Breast epithelium (tissue), 4 donors: ENCODE results near the gene LRRC74B. TPM values are rescaled to one million over a fixed set of nuclear protein-coding genes. Genes with fewer than 3 reads are reported as not detected.

Experiments
- DNase-seq, 2 donors: peaks; one replicate each; pipeline ENCODE4 v3.0.0-alpha.2; 2019; ENCODE audit warnings: low spot score in 2 of 2
- H3K27ac ChIP-seq, 2 donors: fragments of 200-600 bp; sonication (generic) in 1 of 2; one replicate each; pipeline ENCODE4 v1.5.1; 2016 to 2019; ENCODE audit warnings: mild to moderate bottlenecking in 1 of 2
- H3K27me3 ChIP-seq, 2 donors: fragments of 200-600 bp; sonication (generic) in 1 of 2; one replicate each; pipeline versions ENCODE4 v1.5.1 to v1.6.0; 2017 to 2019; ENCODE audit warnings: control low read depth in 1 of 2, mild to moderate bottlenecking in 1 of 2
- H3K36me3 ChIP-seq: fragments of 200-600 bp; one replicate; pipeline ENCODE4 v1.5.1; 2019
- H3K4me1 ChIP-seq, 2 donors: fragments of 200-600 bp; sonication (generic); one replicate each; pipeline ENCODE4 v1.5.1; 2016 to 2019; ENCODE audit warnings: control low read depth in 1 of 2
- H3K4me3 ChIP-seq, 3 donors: fragments of 200-600 bp; sonication (generic); 1 replicate in 2 of 3; 2 replicates in 1 of 3; pipeline ENCODE4 v1.5.1; 2016 to 2019; ENCODE audit warnings: mild to moderate bottlenecking in 3 of 3, moderate library complexity in 2 of 3
- H3K9me3 ChIP-seq, 2 donors: fragments of 200-600 bp; sonication (generic) in 1 of 2; one replicate each; pipeline ENCODE4 v1.5.1; 2016 to 2019; ENCODE audit warnings: control low read depth in 1 of 2
- POLR2A ChIP-seq: fragments of 450-650 bp; IDR thresholded peaks from one replicate; pipeline ENCODE4 v1.6.1; 2016; ENCODE audit warnings: antibody characterized with exemption, mild to moderate bottlenecking, moderate library complexity
- POLR2AphosphoS5 ChIP-seq, 3 donors: sonication (generic); formaldehyde crosslinking; IDR thresholded peaks; one replicate each; pipeline ENCODE4 v1.6.1; 2017; ENCODE audit warnings: antibody characterized with exemption in 3 of 3
- intact Hi-C: fragments of 100-400 bp; cut with DNase I; formaldehyde crosslinking; loops from one replicate; pipeline ENCODE4 v1.15.1; 2023; ENCODE audit warnings: low total_unique reads
- total RNA-seq, 3 donors: library from RNA; depleted of rRNA; stranded (reverse); fragments of >200 nt; gene quantifications; one replicate each; pipeline ENCODE4 v1.1.0, GENCODE V29; 2016
- TF ChIP-seq, protein P1 (sequence below), 3 donors: fragments of 450-650 bp; IDR thresholded peaks; one replicate each; pipeline ENCODE4 v1.5.1; 2016 to 2017; ENCODE audit warnings: antibody characterized with exemption in 3 of 3, mild to moderate bottlenecking in 3 of 3, moderate library complexity in 3 of 3

The LRRC74B gene, protein sequence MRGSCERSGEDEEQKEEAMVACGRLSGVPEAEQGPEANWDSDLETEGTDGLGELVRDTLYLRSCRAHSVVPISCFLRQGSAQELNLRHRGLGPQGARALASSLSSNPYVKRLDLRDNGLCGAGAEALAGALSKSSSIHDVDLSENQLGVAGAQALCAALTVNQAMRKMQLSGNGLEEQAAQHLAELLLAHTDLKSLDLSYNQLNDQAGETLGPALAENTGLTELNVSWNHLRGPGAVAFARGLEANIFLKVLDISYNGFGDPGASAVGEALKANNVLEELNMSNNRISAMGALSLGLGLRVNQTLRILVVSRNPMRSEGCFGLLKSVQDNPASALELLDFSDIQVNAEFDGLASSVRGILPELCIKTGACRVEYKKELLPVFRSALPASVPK
- total RNA-seq = not detected

DNA sequence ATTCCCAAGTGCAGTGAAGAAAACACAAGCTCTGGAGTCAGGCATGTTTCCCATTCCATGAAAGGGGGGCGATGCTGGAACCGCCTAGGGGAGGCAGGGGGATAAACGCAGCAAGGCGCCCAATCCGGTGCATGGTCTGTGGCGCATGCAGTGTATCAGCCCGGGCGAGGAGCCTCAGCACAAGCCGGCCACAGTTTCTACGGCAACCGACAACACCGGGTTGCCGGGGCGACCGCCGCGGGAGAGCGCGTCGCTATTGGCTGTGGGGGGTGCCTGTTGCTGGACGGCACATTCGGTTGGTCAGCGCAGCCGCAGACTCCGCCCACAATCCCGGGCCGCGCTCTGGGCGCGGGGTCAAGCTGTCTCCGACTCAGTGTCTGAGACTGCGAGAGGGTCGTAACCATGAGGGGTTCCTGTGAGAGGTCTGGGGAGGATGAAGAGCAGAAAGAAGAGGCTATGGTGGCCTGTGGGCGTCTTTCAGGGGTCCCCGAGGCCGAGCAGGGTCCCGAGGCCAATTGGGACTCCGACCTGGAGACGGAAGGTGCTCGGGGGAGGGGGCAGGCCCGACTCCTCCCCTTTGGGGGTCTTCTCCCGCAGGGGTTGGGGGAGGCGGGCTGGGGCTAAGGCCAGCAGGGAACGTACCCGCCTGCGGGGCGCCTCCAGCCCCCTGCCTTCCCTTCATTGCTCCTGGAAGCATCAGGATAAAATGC lies at the start of gene LRRC74B:
TSS of gene LRRC74B (plus strand) at position 362 of the 710 bp plus-strand sequence. CDS start at position 403, 41 bp downstream.
- peak; percentile 82 to 91 for DNase-seq
- no peak within 1 kb of the TSS for H3K27ac ChIP-seq
- TF ChIP-seq POLR2A (no peak), POLR2AphosphoS5 (IDR thresholded peaks at IDR 0.05) (no peak)
- TF ChIP-seq, protein P1, sequence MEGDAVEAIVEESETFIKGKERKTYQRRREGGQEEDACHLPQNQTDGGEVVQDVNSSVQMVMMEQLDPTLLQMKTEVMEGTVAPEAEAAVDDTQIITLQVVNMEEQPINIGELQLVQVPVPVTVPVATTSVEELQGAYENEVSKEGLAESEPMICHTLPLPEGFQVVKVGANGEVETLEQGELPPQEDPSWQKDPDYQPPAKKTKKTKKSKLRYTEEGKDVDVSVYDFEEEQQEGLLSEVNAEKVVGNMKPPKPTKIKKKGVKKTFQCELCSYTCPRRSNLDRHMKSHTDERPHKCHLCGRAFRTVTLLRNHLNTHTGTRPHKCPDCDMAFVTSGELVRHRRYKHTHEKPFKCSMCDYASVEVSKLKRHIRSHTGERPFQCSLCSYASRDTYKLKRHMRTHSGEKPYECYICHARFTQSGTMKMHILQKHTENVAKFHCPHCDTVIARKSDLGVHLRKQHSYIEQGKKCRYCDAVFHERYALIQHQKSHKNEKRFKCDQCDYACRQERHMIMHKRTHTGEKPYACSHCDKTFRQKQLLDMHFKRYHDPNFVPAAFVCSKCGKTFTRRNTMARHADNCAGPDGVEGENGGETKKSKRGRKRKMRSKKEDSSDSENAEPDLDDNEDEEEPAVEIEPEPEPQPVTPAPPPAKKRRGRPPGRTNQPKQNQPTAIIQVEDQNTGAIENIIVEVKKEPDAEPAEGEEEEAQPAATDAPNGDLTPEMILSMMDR (IDR thresholded peaks at IDR 0.05) = no peak
- H3K9me3 ChIP-seq = no peaks in the 10 kb centered on the region
- H3K4me1 ChIP-seq = no peaks in the 10 kb centered on the region
- intact Hi-C loops = no loop called here
- H3K36me3 ChIP-seq = no peaks in the 10 kb centered on the region
- no peaks in the 10 kb centered on the region for H3K27me3 ChIP-seq
- peak within 1 kb of the TSS; percentile 21 to 55 (median 45) for H3K4me3 ChIP-seq

DNA sequence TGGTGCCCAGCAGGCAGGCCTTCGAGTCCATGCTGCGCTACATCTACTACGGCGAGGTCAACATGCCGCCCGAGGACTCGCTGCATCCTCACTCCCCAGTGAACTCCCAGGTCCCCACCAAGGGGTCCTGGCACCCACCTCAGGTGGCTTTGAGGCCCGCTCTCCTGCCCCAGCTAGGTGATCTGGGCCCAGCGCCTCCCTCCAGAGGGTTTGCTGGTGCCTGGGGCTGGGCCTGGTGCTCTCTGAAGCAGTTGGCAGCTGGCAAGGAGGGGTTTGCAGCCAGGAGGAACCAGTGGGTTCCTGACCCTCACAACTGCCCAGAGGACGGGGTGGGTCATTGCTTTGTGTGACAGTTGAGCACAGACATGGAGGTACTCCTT lies 49.7 kb upstream of the LRRC74B start:
- intact Hi-C loops = no loop called here
- Histone ChIP-seq H3K4me3 (no peak overlapping the region), H3K27ac (no peak overlapping the region), H3K9me3 (no peaks in the 10 kb centered on the region), H3K4me1 (peaks cover 4 to 14% of the 10 kb centered on the region in 2 donors), H3K27me3 (no peaks in the 10 kb centered on the region), H3K36me3 (no peaks in the 10 kb centered on the region)
- DNase-seq = no peak
- TF ChIP-seq POLR2AphosphoS5 (IDR thresholded peaks at IDR 0.05) = no peak
- TF ChIP-seq, protein P1 (IDR thresholded peaks at IDR 0.05) = no peak
- TF ChIP-seq POLR2A = no peak

DNA sequence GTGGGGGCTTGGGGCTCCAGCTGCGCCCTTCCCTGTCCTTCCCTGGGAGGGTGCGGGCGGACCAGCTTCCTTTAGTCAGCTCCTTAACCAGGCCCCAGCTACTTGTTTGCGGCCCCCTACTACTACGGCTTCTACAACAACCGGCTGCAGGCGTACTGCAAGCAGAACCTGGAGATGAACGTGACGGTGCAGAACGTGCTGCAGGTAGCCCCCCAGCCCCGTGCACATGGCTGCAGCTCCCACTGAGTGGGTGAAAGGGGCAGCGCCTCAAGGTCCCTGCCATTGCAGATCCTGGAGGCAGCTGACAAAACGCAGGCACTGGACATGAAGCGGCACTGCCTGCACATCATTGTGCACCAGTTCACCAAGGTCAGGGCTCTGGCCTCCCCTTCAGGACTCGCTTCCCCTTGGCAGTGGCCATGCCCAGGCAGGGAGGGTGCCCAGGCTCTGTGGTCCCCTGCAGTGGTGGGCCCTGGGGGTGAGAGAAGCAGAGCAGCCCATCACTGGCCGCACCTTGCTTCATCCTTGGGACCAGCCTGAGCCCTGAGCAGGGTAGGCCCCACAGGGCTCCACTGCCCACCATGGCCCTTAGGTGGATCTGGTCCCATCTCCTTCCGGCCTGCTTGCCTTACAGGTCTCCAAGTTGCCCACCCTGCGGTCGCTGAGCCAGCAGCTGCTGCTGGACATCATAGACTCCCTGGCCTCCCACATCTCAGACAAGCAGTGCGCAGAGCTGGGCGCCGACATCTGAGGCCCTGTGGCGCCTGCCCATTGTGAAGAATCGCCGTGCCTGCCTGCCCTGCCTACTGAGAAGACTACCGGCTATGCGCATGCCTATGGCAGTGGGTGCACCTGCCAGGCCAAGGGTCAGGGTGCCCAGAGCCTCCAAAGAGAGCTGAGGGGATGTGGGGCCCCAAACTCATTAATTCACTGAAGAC lies 48.9 kb upstream of the LRRC74B start:
- H3K36me3 ChIP-seq = no peaks in the 10 kb centered on the region
- no peak for DNase-seq
- no peaks in the 10 kb centered on the region for H3K27me3 ChIP-seq
- peaks cover 4 to 14% of the 10 kb centered on the region in 2 donors for H3K4me1 ChIP-seq
- intact Hi-C loops = no loop called here
- no peak overlapping the region for H3K4me3 ChIP-seq
- no peaks in the 10 kb centered on the region for H3K9me3 ChIP-seq
- TF ChIP-seq POLR2AphosphoS5 (IDR thresholded peaks at IDR 0.05) (no peak), POLR2A (no peak)
- TF ChIP-seq, protein P1 (IDR thresholded peaks at IDR 0.05) = no peak
- peak overlapping the region in 1 of 2 donors; percentile 12 for H3K27ac ChIP-seq

DNA sequence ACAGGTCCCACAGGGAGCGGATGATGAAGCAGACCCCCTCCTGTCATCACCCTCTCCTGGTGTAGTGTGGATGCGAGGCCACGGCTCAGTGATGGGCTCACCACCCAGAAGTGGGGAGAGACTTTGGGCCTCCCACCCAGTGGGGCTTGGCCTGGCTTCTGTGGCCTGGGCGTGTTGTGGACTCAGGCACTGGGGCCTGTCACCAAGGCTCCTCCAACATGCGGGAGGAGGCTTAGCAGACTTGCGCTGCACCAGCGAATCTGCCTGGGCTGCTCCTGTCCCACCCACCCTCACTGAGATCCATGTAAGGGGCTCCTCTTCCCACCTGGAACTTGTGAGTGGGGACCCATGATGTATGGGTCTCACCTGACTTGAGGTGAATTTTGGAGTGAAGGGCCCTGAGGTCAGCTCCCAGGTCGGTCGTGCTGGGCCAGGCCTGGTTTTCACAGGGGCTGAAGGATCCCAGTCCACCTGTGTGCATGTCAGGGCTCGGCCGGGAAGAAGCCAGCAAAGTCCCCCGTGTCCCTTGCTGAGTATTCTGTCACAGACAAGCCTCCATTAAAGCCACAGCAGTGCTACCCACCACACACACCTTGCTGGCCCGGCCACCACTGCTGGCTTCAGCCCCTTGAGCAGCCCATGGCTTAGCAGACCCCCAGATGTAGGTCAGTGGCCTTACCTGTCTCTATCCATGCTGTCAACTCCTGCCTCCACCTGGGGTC lies 48.0 kb upstream of the LRRC74B start:
- Histone ChIP-seq H3K36me3 (no peaks in the 10 kb centered on the region), H3K4me1 (peaks cover 4 to 14% of the 10 kb centered on the region in 2 donors), H3K27me3 (no peaks in the 10 kb centered on the region), H3K4me3 (no peak overlapping the region), H3K27ac (peak overlapping the region in 1 of 2 donors; percentile 12), H3K9me3 (no peaks in the 10 kb centered on the region)
- DNase-seq = no peak
- intact Hi-C loops = no loop called here
- TF ChIP-seq, protein P1 (IDR thresholded peaks at IDR 0.05) = no peak
- TF ChIP-seq POLR2A (no peak), POLR2AphosphoS5 (IDR thresholded peaks at IDR 0.05) (no peak)
